Measurements from ENCODE around the gene CCDC9B.
A peak's percentile ranks its signal among the peaks of the same experiment; 100 is the strongest.

The CCDC9B gene

DNA sequence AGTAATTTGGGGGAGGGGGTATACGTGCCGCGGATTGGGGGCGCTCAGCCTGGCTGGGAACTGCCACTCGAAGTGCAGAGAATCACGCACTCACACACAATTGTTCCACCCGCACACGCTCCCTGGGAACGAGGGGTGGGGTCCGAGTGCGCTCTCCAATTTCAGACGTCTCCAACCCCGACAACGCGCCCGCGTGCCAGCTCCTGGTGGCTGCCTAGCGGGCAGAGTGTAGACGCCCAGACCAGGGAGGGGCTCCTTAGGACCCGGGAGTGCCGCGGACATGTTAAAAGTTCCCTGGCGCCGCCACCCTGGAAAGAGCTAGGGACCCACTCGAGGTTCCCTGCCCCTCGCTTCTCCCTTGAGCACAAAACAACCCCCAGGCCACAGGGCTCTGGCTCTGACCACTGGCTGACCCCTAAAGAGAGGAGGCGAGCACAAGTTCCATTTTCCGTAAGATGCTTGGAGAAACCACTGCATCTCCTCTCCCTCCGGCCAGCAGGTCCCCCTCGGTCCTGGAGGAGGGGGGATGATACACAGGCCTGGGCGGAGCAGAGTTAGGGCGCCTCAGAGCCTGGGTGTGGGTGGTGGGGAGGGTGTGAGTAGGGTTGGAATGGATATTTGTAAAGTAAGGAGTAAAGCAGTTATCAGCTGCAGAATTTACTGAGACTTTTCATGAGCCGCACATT lies 57.0 kb downstream of the CCDC9B start:
- TF ChIP-seq, protein P1, sequence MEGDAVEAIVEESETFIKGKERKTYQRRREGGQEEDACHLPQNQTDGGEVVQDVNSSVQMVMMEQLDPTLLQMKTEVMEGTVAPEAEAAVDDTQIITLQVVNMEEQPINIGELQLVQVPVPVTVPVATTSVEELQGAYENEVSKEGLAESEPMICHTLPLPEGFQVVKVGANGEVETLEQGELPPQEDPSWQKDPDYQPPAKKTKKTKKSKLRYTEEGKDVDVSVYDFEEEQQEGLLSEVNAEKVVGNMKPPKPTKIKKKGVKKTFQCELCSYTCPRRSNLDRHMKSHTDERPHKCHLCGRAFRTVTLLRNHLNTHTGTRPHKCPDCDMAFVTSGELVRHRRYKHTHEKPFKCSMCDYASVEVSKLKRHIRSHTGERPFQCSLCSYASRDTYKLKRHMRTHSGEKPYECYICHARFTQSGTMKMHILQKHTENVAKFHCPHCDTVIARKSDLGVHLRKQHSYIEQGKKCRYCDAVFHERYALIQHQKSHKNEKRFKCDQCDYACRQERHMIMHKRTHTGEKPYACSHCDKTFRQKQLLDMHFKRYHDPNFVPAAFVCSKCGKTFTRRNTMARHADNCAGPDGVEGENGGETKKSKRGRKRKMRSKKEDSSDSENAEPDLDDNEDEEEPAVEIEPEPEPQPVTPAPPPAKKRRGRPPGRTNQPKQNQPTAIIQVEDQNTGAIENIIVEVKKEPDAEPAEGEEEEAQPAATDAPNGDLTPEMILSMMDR (IDR thresholded peaks at IDR 0.05; ENCODE audit: control extremely low read depth, extremely low read depth, low read depth, missing control alignments), result no peak
- ChIA-PET POLR2A (no interaction called here), CTCF (interaction anchor here (0.8 to 11.5 kb wide), 8 partner anchors 9 to 66 kb away, joined by 3 to 82 read pairs (median 3); no protein-coding TSS in a partner anchor)
- DNase-seq (ENCODE audit: extremely low spot score), result no peak

DNA sequence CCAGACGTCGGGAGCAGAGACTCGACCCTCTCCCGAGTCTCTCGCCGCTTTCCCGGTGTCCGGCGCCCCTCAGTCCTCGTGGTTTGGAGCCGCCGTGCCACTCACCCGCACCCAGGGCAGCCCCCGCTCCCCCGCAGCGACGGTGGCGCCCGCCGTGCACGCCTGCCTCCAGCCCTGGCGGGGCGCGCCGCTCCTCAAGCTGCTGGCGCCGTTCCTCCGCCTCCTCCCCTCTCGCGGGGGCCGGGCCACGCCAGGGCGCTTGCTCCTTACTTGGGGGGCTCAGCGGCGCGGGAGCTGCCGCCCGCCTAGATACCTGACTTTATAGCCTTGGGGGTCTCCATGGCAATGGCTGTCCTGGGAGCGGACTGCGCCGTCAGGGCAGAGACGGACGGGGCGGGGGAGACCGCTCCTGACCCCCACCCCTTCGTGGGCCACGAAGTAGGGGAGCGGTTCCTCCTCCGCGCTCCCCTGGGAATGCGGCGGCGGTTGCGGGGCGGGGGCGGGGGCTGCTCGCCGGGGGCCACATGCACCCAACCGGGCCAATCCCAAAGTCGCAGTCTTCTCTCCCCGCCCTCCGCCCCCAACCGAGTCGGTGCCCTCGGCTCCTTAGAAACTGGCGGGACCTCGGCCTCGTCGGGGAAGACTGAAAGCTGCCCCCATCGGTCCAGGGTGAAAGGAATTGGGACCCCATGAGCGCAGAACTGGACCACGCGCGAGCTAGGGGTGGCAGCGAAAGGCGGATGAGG lies 57.7 kb downstream of the CCDC9B start, which contains the start of gene ANKRD63:
Gene ANKRD63, minus strand, starts transcription at position 196 of the 746 bp plus-strand sequence. CDS start 478 bp downstream, outside the sequence.
- CTCF ChIA-PET, result interaction anchor here (0.8 to 11.5 kb wide), 9 partner anchors 9 to 66 kb away, joined by 3 to 82 read pairs (median 4); no protein-coding TSS in a partner anchor
- TF ChIP-seq, protein P1 (IDR thresholded peaks at IDR 0.05; ENCODE audit: control extremely low read depth, extremely low read depth, low read depth, missing control alignments), result no peak
- POLR2A ChIA-PET, result no interaction called here
- DNase-seq (ENCODE audit: extremely low spot score), result peak; percentile 62

DNA sequence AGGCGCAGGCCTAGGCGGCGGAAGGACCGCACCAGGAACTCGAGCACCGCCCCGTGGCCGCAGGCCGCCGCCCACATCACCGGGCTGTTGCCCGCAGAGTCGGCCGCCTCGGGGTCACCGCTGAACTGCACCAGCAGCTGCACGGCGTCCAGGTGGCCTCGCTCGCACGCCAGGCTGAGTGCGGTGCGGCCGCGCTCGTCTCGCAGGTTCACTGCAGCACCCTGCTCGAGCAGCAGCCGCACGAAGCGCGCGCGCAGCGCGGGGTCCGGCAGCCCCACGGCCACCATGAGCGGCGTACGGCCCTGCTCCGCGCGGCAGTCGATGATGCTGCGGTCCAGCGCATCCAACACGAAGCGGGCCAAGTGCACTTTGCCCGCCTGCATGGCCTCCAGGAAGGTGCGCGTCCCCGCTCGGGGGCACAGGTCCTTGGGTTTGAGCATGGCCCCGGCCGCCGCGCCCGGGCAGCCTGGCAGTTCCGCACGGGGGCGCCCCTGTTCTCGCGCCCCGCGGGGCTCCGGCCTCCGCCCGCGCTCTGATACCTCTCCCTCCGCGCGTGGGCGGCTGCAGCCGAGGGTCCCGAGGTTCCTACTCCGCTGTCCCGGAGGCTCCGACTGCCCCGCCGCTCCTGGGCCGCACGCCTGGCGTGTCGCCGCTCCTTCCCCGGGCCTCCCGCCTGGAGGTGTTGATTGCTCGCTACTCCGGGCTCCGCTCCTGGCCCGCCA lies 58.4 kb downstream of the CCDC9B start:
- ChIA-PET CTCF (interaction anchor here (0.9 to 11.5 kb wide), 5 partner anchors 8 to 57 kb away, joined by 3 to 82 read pairs (median 4); no protein-coding TSS in a partner anchor), POLR2A (no interaction called here)
- DNase-seq (ENCODE audit: extremely low spot score), result peak; percentile 71
- TF ChIP-seq, protein P1 (IDR thresholded peaks at IDR 0.05; ENCODE audit: control extremely low read depth, extremely low read depth, low read depth, missing control alignments), result peak; percentile 72

DNA sequence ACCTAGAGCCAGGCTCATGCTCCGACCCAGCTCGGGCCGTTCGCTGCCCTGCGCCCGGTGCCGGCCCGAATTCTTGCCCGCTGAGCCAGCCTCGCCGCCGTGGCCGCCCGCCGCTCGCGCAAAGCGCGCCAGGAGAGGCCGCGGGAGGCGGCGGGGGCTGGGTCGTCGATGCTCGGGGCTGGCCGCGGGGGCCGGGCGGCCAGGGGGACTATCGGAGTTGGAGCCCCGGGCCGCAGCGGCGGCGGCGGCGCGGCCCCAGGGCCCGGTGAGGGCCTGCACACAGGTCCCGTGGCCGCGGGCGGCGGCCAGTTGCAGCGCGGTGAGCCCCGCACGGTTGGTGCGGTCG lies 59.0 kb downstream of the CCDC9B start:
- DNase-seq (ENCODE audit: extremely low spot score), result no peak
- TF ChIP-seq, protein P1 (IDR thresholded peaks at IDR 0.05; ENCODE audit: control extremely low read depth, extremely low read depth, low read depth, missing control alignments), result no peak
- CTCF ChIA-PET, result interaction anchor here (1.1 to 1.8 kb wide), 3 partner anchors 17 to 58 kb away, joined by 3 to 4 read pairs (median 4); no protein-coding TSS in a partner anchor
- POLR2A ChIA-PET, result no interaction called here

All from GM10248 (cell line).